NOMO-1 (cell line): Measurements from ENCODE around the gene FAF1.
A peak's percentile ranks its signal among the peaks of the same experiment; 100 is the strongest.

ENCODE experiments used
- DNase-seq, 2 experiments: peaks; one replicate each; lab custom pipeline; 2025; ENCODE audit not compliant: unreplicated experiment in 2 of 2; lab: John Stamatoyannopoulos, UW

Gene FAF1

DNA sequence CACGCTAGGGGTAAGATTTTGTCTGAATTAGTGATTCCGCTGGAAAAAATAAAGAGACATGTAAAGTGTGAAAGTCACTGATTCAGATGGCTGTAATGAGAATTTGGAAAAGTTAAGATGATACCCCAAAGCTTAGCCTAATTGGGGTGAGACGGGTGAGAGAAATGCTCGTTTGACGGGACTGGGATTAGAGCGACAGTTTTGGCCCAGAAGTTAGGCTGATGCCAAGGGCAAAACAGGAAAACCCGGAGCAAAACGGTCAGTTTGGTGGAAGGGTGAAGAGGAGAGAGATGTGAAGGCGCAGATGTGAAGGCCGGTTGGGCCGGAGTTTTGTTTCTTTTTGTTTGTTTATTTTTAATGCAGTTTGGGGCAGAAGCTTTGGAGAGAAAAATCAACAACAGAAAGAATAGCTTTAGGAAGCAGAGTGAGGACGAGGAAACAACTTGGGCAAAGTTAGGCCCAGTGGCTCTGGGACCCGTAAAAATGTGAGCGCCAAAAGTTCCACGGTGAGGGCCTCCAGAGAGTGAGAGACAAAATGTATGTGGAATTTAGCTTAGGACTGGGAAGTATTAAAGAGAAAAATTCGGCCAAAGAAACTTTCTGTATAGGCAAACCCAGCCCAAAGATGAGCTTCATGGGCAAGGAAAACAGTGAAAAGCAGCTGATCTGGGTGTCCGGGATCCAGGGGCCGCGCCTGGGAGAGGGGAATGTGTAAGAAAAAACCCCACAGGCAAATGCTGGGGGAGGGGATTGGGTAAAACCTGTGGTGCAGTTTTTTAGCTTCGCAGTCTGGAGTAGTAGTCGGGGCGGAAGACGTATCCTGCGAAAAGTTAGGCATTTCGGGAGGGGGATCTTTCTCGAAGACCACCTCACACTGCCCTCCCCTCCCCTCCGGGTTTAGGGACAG is 538.0 kb downstream of the FAF1 start:
- DNase-seq, result no peak

DNA sequence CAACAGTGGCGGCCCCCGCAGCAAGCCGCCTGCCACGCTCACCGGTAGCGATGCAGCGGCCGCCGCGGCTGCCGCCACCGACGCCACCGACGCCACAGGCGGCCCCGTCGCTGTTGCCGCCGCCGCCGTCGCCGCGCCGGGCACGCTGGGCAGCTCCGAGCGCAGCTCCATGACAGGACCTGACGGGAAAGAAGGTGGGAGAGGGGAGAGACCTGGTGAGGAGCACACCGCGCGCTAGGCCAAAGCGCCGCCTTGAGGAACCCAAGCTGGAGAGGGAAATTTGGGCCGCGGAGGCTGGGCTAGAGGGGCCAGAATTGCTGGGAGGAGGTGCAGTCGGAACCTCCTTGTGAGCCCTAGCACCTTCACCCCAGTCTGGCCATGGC is 538.7 kb downstream of the FAF1 start:
- DNase-seq, result no peak

DNA sequence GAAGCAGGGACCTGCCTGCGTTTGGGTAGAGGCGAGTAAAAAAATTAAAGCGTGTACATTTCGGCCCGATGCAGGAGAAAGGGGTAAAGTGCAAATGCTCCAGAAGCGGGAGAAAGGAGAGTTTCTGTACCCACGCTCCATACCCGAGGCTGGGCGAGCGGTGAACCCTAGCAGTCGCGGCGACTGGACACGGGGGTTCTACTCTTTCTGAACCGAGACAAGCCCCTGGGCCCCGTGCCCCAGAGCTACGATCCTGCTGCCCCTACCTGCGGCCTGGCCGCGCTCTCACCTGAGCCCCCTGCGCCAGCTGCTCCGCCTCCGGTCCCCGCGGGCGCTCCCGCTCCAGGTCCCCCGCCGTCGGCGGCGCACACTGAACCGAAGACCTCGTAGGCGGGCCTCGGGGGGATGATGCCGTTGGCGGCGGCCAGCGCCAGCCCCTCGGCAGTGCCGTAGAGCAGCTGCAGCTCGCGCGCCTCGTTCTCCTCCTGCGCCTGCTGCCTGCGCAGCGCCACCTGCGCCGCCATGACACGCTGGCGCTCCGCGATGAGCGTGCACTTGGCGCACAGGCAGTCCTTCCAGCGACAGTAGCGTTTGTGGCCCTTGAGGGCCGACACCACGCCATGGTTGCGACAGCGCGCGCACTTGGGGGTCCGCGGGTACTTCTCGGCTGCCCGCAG is 539.2 kb downstream of the FAF1 start:
- no peak for DNase-seq

DNA sequence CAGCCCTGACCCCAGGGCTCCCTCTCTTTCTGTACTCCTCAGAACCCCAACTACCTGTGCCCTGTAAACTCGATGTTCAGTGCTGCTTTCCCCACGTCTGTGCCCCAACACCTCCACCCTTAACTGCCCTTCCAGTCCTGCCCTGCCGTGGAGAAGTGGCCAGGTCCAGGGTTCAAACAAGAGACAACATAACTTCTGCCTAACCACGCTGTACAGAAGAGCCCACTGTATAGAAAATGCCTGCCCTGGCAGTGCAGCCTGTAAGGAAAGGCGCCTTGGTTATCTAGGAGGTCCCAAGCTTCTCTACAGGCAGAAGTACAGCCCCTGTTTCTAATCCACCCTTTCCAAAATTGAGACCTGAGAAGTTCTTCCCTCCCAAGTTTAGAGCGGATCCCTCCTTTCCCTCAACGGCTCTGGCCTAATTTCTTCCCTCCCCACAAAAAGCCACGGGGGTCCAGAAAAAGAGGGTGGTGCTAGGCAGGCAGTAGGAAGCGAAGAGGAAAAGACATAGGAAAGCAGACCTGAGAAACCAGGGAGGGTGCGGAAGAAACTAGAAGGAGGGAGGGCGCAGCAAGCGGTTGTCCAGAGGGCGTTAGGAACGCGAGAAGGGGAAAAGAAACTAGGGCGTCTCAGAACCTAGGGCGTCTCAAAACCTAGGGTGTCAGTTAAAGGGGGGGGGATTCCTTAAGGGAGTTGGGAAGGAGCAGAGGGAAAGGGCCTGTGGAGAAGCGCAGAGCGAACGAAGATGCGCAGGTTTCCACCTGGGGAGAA is 540.0 kb downstream of the FAF1 start:
- no peak for DNase-seq

DNA sequence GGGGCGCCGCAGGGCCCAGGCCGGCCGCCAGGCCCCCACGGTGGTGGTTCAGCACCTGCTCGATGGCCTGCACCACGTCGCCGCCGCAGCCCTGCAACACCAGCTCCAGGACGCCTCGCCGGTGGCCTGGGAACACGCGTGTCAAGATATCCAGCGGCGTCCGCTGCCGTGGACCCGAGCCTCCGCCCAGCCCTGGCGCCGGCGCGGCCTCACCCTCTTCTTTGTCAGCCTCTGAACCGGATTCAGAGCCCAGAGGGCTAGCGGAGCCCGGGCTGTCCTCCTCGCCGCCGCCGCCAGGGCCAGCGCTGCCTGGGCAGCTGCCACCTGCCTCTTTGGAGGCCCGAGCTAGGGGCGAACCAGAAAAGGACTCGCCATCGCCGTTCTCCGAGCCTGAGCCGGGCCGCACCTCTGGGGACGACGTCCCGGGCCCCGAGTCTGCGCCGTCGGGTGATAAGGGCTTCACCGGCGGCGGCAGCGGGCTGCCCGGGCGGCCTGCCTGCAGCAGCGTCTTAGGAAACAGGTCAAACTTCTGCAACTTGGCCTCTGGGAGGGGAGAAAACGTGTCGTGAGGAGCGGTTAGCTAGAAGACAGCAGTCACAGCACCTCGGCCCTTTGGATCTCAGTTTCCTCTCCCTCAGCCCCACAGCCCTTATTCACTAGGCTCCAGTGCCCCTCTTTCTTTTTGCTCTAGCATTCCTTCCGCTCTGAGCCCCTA is 540.7 kb downstream of the FAF1 start:
- no peak for DNase-seq

DNA sequence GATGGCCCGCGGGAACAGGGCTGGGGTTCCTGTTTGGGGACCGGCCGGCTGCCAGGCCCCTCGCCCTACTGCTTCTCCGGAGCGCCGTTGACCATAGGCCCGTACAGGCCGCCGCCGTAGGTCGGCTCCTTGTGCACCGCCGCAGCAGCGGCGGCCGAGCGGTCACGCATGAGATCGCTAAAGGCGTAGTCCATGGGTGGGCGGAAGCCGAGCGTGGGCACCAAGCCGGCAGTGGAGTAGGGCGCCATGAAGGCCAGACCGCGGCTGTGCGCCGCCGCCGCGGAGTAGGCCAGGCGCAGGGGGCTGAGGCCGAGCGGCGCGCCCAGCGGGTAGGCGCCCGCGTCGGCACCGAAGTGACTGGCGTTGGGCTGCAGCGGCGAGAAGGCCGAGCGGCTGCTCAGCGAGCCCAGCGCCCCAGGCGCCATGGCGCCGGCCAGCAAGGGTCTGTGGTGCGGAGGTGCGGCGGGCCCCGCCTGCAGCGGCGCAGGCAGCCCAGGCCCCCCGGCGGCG is 541.4 kb downstream of the FAF1 start:
- no peak for DNase-seq

DNA sequence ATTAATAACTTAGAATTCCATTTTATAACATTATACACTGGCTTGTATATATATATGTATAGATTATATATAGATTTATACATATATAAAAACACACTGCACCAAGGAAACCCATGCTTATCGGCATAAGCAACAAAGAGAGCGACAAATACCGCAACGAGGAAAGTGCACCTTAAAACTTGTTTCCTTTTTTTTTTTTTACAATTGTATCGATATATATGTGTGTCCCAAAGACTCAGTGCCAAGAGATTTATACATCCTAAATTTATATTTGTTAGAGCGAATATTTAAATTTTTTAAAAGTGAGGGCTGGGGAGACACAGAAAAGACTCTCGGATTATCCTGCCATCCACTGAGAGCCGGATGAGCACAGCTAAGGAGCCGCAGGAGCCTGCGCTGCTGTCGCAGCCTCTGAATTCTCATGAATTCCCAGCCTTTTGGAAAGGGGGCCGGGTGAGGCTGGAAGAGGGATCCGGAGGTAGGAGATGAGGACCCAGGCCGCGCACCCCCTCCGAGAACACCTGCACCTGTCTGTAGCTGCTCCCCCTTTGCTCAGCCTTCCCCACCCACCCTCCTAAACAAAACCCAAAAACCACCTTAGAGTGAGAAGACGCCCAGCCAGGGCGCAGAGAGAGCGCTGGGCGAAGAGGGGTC is 542.0 kb downstream of the FAF1 start:
- DNase-seq, result no peak

DNA sequence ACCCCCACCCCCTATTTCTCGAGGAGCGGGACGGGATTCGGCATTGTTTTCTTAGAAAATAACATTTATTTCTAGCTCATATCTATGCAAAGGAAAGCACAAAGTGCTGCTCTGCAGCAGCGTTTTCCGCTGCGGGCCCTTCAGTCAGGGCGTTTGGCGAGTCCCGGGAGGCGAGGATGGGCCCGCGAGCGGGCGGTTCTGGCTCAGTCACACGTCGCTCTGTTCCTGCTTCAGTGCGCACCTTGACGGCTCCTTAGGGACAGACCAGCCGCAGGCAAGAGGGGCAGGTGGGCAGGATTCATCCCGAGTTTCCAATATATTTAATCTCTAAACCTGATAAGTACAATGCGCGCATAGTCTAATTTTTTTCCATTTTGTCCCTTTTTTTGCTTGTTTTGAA is 542.6 kb downstream of the FAF1 start:
- no peak for DNase-seq

DNA sequence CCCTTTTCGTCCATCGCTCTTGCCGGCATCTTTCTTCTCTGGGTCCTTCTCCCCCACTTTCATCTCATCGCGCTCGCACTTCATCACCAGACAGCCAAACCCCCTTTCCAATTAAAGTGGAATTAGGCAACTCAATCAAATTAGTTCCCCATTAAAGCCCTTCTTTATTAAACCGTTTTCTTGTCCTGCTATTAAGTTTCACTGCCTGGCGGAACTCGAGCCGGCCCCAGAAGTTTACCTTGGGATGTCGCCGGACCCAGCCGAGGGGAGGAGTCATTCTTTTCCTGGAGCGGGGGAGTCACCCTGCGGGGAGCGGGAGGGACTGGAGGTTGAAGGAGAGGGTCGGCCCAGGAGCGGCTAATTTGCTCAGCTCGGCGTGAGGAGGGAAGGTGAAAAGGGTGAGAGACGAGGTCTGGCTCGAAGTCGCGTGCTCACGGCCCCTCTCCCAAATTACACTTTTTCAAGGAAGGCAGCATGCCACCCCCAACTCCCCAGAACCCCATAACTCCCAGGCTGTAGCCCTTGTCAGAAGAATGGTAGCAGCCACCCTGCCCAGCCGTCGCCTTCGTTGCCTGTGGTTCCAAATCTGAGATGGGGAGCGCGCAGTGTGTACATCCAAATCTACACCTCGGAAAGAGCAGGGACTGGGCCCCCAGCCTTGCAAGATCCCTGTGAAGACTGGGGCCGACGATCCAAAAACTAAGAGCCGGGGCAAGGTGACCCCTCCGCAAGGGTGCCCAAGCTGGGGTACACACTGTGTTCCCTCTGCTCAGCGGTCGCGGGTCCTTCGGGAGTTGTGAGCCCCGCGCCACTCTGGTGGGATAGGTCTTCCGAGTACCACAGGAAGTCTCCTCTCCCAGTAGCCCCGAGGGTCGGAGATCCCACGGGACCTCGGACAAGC is 543.3 kb downstream of the FAF1 start:
- no peak for DNase-seq

DNA sequence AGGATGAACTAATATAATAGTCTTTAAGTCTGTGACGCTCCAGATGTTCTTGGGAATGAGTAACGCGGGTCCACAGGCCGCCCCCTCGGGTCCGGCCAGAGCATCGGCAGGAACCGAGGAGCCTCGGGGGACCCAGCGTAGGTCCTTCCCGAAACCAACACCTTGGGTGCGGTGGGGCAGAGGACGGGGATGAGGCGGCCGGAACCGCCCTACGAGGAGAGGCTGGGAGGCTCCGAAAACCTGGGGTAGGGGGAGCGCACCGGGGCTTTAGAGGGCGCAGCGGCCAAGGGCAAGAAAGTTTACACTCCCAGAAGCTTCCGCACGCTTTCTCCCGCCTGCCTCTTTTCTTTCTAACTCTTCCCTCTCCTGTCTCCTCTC is 543.9 kb downstream of the FAF1 start:
- DNase-seq, result no peak

DNA sequence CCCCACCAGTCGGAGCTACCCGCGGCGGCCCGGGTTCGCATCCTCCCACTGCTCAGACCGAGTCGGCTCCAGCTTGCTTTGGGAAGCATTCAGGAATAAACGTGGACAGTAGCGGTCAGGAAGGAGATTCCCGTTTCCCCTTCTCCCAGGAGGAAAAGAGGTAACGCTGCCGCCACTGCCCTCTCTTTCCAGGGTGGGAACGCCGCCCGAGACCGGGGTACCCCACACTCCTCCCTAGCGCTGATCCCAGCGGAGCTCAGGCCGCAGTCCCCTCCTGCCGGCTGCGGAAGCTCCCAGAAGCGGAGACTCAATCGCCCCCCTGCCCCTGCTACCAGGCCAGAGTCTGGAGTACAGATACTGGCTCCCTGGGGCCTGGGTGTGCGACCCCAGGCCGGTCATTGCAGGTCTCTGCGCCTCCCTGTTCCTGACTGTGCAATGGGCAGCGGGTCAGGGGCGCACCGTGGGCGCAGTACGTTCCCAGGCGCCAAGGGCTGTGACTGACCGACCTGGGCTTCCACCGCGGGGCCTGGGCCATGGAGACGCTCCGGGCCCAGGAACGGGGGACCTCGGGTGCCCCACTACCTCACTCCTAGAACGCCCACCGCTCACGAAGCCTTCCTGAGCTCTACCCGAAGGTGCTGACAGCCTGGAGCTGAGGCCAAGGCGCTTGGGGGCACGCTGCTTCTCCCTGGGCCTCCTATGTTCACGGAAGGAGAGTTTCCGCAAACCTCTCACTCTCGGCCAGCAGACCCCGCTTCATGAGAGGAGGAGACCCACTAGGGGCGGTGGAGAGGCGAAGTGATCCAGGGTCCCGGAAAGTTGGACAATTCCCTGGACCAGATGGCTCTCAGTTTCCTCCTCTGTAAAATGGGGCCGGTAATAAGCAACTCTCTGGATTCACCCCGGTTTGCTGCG is 544.6 kb downstream of the FAF1 start:
- DNase-seq, result no peak

DNA sequence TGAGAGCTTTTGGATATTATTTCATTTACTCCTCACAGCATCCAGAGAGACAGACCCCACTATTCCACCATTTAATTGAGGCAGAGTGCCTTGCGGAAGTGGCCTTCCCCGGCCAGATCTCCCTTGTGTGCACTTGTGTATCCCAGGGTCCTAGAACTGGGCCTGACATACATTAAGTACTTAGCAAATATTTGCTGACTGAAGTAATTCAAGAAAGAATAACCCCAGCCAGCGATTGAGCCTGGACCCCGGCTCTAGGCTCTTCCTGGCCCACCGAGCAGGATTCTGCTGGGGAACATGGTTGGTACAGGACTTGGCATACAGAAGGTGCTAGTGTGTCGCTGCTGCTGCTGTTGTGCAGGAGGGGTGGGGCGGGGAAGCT is 545.2 kb downstream of the FAF1 start:
- DNase-seq, result no peak

DNA sequence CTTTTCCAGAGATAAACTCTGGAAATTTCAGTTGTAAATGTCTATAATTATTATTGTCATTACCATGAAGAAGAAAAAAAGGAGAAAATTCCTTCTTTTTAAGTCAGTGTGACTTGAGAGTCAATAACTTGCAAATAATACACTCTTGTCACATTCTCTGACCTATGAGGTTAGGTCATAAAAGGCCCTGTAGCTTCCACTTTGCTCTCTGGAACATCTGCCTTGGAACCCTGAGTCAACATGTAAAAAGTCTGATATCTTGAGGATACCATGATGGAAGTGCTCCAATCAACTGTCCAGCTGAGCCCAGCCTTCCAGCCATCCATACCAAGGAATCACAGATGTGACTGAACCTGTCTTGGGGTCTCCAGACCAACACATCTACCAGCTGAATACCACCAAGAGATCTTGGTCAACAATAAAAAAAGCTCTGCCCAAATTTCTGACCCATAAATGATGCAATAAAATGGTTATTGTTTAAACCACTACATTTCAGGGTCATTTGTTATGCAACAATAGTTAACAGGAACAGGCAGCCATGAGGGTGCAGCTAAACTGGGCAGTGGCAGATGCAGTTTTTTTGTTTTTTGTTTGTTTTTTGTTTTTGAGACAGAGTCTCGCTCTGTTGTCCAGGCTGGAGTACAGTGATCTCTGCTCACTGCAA is 547.1 kb downstream of the FAF1 start:
- peak in 1 of 2 experiments; percentile 1 for DNase-seq

DNA sequence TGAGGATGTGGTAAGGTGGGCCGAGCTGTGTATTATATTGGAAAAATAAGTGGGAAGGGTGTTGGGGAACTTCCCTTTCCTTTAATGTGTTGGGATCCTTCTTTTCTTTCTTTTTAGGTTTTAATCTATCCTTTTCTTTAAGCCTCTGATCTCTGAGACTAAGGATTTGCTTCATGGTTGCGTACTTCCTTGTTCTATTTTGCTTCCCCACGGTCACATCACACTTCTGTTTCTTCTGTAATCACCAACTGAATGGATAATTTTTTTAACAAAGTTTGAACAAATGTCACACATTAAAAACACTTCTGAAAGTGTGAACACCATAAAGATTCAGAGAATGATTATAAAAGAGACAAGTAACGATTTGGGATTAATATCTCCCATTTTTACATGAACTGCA is 554.3 kb downstream of the FAF1 start:
- no peak for DNase-seq

DNA sequence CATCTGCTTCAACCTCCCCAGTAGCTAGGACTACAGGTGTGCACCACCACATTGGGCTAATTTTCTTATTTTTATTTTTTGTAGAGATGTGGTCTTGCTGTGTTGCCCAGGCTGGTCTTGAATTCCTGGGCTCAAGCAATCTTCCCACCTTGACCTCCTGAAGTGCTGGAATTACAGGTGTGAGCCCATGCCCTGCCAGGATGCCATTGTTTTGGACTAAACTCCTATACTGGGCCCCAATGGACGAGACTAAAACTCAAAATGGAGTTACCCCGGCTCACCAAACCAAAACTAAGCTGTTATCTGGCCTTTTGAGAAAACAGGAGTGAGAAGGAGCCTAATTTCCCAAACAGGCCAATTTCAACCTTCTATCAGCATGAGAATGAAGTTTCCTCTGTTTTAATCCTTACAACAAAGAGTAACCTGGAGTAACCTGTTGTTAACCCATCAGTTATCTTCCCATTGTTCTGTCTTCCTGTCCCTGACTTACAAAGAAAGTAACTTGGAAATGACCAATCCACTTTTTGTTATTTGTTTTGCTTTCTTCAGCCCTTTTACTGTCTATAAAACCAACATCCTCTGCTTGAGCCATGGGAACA is 566.4 kb downstream of the FAF1 start:
- no peak for DNase-seq
